D721Med (cell line): ENCODE results near the gene TRAF6.
"Not testable (repeated sequence)": the region's sequence is repeated elsewhere in the genome, so short reads cannot be mapped to it uniquely, and the experiment has no call there.

ENCODE experiments used
- DNase-seq: peaks from one replicate; pipeline ENCODE4 v3.0.0; 2011; ENCODE audit warnings: low spot score; ENCODE audit not compliant: insufficient read length
- FAIRE-seq: peaks from 2 replicates; lab custom pipeline; 2011; peaks lifted over from hg19 to GRCh38; lab: Jason Lieb, UNC
- CTCF ChIP-seq: IDR thresholded peaks from 2 replicates; pipeline ENCODE4 v1.5.1; 2012; ENCODE audit warnings: mild to moderate bottlenecking, control low read depth; ENCODE audit not compliant: insufficient read depth; ENCODE audit errors: missing control alignments

The TRAF6 gene

DNA sequence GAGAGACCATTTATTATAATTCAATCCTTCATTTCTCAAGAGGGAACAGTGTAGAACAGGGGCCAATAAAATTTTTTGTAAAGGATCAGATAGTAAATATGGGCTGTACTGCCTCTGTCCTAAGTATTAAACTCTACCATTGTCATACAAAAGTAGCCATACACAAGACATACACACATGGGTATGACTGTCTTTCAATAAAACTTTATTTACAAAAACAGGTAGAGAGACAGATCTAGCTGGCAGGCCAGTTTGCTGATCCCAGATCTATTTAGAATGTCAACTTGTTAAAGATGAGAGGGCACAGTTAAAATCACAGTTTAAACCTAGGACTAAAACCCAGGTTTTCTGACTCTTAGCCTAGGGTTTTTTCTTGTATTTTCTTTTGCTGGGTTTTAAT, 16.7 kb downstream of the TRAF6 start:
- FAIRE-seq, result no peak
- TF ChIP-seq CTCF, result no peak
- DNase-seq, result no peak

DNA sequence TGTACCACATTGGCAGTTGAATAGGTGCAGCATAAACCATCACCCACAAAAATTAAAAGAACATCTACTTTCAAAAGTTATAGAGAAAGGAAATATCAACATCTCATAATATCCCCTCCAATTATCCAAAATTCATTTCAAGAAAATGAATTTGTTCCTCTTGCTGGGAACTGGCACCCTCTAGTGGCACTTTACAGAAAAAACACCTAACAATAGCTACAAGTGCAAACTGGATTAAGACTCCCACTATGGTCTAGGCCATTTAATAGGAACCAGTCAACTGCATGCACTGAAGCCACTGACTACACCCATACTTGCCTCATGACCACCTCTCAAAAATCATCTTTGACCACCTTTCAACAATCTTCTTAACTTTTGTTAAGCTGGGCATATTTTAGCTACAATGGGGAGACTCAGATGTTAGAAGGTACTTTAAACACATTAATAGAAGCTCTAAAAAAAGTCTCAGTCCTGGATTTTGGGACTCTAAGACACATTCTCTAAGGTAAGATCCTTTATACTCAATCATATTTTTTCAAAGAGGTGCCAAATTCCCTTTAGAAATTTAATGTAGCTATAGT, 17.3 kb downstream of the TRAF6 start:
- DNase-seq, result no peak

GRCh38 chr11:36490026-36490806, 19.9 kb downstream of the TRAF6 start:
- TF ChIP-seq CTCF, result no peak
- FAIRE-seq (no peak), DNase-seq (no peak)

More for the DNA sequence above, 17.3 kb downstream of the TRAF6 start:
- FAIRE-seq, result peak; percentile 71
- TF ChIP-seq CTCF, result peak; percentile 86

- no peak for FAIRE-seq
- TF ChIP-seq CTCF, result no peak
These were observed 22.0 kb downstream of the TRAF6 start for GRCh38 chr11:36488096-36488495.

GRCh38 chr11:36487619-36488018, 22.5 kb downstream of the TRAF6 start:
- no peak for TF ChIP-seq CTCF
- DNase-seq (no peak), FAIRE-seq (no peak)

More at GRCh38 chr11:36488096-36488495, 22.0 kb downstream of the TRAF6 start:
- DNase-seq, result no peak

GRCh38 chr11:36485298-36486002, 24.6 kb downstream of the TRAF6 start:
- DNase-seq (no peak), FAIRE-seq (no peak)
- no peak for TF ChIP-seq CTCF

DNA sequence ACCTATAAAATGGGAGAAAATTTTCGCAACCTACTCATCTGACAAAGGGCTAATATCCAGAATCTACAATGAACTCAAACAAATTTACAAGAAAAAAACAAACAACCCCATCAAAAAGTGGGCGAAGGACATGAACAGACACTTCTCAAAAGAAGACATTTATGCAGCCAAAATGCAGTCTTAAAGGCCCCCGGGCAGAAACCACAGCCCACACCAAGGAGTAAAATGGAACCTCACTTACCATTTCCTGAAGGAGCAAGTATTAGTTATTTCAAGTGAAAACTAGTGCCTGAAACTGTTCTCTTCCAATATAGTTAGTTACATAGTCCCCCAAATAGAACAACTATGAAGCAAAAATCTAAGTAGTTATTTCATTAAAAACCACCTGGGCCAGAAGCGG, 27.0 kb downstream of the TRAF6 start:
- FAIRE-seq, DNase-seq: not testable (repeated sequence)
